ENCODE results near the gene CCDC30. TPM values are rescaled to one million over a fixed set of nuclear protein-coding genes. Genes with fewer than 3 reads are reported as not detected.

Gene CCDC30
- total and polyA plus RNA-seq, 7 donors: 0.69 to 3.9 (median 3.3) TPM

DNA sequence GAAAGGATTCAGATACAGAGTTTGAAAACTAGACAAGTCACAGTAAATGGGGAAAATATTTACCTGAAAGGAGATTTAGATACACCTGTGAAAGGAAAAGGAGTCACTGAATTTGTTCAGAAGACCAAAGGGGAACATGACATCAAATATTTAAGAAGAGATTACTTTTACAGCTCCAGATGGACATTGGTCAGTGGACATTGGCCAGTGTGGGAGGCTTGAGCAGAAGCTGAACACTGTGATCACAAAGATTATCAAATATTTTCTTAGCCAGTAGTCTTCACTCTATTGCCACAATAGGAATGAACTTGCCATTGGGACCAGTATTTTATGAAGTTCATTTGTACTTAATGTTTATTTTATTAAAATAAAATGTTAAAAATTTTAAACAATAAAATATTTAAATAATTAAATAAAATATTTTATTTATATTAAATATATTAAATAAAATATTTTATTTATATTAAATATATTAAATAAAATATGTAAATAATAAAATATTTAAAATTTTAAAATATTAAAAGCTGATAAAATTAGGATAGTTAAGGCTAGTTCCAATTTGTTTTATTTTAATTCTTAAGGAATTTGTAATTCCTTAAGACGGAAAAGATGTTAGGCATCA is 94.3 kb downstream of the CCDC30 start:
- intact Hi-C loops (cut with DNase I): no loop called here
- H3K27me3 ChIP-seq: no peaks in the 10 kb centered on the region
- no peak overlapping the region for H3K4me3 ChIP-seq
- H3K36me3 ChIP-seq: no peaks in the 10 kb centered on the region
- DNase-seq: no peak
- no peak overlapping the region for H3K27ac ChIP-seq
- WGBS, 2 donors: 96 to 100% methylated on average over 1 of the region's 1 CpG
- H3K4me1 ChIP-seq: no peaks in the 10 kb centered on the region
- H3K9me3 ChIP-seq: no peaks in the 10 kb centered on the region
- no peak for TF ChIP-seq EP300 (IDR thresholded peaks at IDR 0.05)
- TF ChIP-seq POLR2A (IDR thresholded peaks at IDR 0.05): no peak
- TF ChIP-seq POLR2AphosphoS5 (IDR thresholded peaks at IDR 0.05): no peak
- TF ChIP-seq, protein P1, sequence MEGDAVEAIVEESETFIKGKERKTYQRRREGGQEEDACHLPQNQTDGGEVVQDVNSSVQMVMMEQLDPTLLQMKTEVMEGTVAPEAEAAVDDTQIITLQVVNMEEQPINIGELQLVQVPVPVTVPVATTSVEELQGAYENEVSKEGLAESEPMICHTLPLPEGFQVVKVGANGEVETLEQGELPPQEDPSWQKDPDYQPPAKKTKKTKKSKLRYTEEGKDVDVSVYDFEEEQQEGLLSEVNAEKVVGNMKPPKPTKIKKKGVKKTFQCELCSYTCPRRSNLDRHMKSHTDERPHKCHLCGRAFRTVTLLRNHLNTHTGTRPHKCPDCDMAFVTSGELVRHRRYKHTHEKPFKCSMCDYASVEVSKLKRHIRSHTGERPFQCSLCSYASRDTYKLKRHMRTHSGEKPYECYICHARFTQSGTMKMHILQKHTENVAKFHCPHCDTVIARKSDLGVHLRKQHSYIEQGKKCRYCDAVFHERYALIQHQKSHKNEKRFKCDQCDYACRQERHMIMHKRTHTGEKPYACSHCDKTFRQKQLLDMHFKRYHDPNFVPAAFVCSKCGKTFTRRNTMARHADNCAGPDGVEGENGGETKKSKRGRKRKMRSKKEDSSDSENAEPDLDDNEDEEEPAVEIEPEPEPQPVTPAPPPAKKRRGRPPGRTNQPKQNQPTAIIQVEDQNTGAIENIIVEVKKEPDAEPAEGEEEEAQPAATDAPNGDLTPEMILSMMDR (IDR thresholded peaks at IDR 0.05): no peak

DNA sequence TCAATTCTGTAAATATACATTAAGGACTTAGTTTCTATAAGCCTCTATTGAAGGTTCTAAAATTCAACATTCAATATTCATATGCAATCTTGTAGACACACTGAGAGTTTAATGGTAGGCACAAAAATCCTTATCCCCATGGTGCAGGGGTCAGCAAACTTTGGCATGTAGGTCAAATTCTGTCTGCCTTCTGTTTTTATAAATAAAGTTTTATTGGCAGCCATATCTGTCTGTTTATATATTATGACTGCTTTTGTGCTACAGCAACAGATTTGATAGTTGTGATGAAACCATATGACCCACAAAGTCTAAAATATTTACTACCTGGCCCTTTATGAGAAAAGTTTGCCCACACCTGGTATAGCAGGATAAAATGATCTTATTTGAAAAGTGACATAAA is 104.0 kb downstream of the CCDC30 start:
- Histone ChIP-seq H3K27ac (no peak overlapping the region), H3K27me3 (no peaks in the 10 kb centered on the region), H3K4me1 (no peaks in the 10 kb centered on the region), H3K4me3 (no peak overlapping the region), H3K9me3 (no peaks in the 10 kb centered on the region), H3K36me3 (no peaks in the 10 kb centered on the region)
- TF ChIP-seq POLR2AphosphoS5 (IDR thresholded peaks at IDR 0.05): no peak
- TF ChIP-seq EP300 (IDR thresholded peaks at IDR 0.05): no peak
- no peak for TF ChIP-seq POLR2A (IDR thresholded peaks at IDR 0.05)
- TF ChIP-seq, protein P1 (IDR thresholded peaks at IDR 0.05): no peak
- intact Hi-C loops (cut with DNase I): no loop called here
- no peak for DNase-seq

DNA sequence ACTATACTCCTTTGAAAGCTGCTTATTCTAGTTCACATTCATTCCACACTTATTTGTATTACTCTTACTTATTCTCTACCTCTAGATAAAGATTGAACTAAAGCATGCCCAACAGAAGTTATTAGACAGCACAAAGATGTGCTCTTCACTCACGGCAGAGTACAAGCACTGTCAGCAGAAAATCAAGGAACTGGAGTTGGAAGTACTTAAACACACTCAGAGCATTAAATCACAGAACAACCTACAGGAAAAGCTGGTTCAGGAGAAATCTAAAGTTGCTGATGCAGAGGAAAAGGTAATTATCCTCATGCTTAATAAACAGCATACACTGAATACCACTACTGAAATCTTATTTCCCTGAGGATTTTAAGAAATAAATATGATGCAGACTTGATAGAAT is 113.8 kb downstream of the CCDC30 start:
- H3K27ac ChIP-seq: no peak overlapping the region
- no peaks in the 10 kb centered on the region for H3K4me1 ChIP-seq
- no peak for DNase-seq
- intact Hi-C loops (cut with DNase I): loop anchor here (10.0 kb wide), 1 partner anchor 168 kb away; the partner anchor contains the start of gene CLDN19
- H3K9me3 ChIP-seq: no peaks in the 10 kb centered on the region
- H3K4me3 ChIP-seq: no peak overlapping the region
- no peaks in the 10 kb centered on the region for H3K36me3 ChIP-seq
- H3K27me3 ChIP-seq: no peaks in the 10 kb centered on the region
- 71 to 76% methylated on average over 1 of the region's 1 CpG for WGBS, 2 donors
- no peak for TF ChIP-seq POLR2A (IDR thresholded peaks at IDR 0.05)
- TF ChIP-seq, protein P1 (IDR thresholded peaks at IDR 0.05): no peak
- no peak for TF ChIP-seq EP300 (IDR thresholded peaks at IDR 0.05)
- TF ChIP-seq POLR2AphosphoS5 (IDR thresholded peaks at IDR 0.05): no peak

DNA sequence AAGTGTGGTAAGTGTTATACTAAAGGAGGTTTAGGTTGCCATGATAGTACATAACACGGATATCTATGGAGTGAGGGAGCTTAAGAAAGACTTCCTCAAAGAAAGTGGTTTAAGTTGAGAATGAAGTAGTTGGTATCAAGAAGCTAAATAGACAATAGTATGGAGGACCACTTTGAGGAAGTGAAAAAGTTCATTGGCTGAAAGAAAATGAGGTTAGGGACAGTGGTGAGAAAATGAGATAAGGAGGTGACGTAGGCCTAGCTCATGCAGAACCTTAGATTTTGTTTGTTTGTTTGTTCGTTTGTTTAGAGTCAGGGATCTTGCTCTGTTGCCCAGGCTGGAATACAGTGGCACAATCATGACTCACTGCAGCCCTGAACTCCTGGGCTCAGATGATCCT is 122.9 kb downstream of the CCDC30 start:
- Histone ChIP-seq H3K27me3 (no peaks in the 10 kb centered on the region), H3K9me3 (peaks cover 0 to 5% (median 2%) of the 10 kb centered on the region in 4 donors), H3K4me3 (no peak overlapping the region), H3K4me1 (no peaks in the 10 kb centered on the region), H3K27ac (no peak overlapping the region), H3K36me3 (peaks cover 0 to 9% (median 0%) of the 10 kb centered on the region in 4 donors)
- 79 to 90% methylated on average over 3 of the region's 3 CpGs for WGBS, 2 donors
- TF ChIP-seq POLR2A (IDR thresholded peaks at IDR 0.05) (no peak), EP300 (IDR thresholded peaks at IDR 0.05) (no peak), POLR2AphosphoS5 (IDR thresholded peaks at IDR 0.05) (no peak)
- TF ChIP-seq, protein P1 (IDR thresholded peaks at IDR 0.05): no peak
- intact Hi-C loops (cut with DNase I): no loop called here
- DNase-seq: no peak

DNA sequence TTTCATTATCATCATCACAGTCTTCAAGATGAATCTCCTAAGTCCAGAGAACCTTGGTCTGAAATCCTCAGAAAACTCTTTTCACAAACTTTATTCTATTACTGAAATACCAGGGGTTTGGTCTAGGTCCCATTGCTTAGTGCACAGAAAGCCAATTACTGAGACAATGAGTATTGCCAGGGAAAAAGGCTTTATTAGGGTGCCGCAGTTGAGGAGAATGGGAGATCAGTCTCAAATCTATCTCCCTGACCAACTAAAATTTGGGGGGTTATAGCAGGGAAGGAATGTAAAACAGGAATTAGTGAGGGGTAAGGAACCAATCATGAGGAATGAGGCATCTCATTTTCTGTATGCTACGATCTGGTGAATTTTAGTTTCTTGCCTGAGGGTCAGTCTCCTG is 124.7 kb downstream of the CCDC30 start:
- Histone ChIP-seq H3K27ac (no peak overlapping the region), H3K4me1 (no peaks in the 10 kb centered on the region), H3K9me3 (peaks cover 0 to 5% (median 2%) of the 10 kb centered on the region in 4 donors), H3K27me3 (no peaks in the 10 kb centered on the region), H3K36me3 (peaks cover 0 to 9% (median 0%) of the 10 kb centered on the region in 4 donors), H3K4me3 (no peak overlapping the region)
- DNase-seq: no peak
- intact Hi-C loops (cut with DNase I): no loop called here
- 97 to 100% methylated on average over 2 of the region's 2 CpGs for WGBS, 2 donors
- TF ChIP-seq POLR2A (IDR thresholded peaks at IDR 0.05) (no peak), POLR2AphosphoS5 (IDR thresholded peaks at IDR 0.05) (no peak)

Measured in sigmoid colon (tissue), 7 donors.